Adipocyte (in vitro differentiated cells): ENCODE data around the gene LPIN2.

Experiments used
- DNase-seq: peaks from one replicate; pipeline ENCODE4 v3.0.0-alpha.2; 2015; ENCODE audit warnings: low read depth
- H3K27me3 ChIP-seq: replicated peaks from 2 replicates; pipeline ENCODE4 v1.7.0; 2013; ENCODE audit warnings: mild to moderate bottlenecking, low read length, moderate library complexity; ENCODE audit not compliant: control insufficient read depth, insufficient read depth
- H3K36me3 ChIP-seq: 2 replicates; pipeline ENCODE4 v1.7.0; 2013; ENCODE audit warnings: low read length, mild to moderate bottlenecking, moderate library complexity; ENCODE audit not compliant: control insufficient read depth, insufficient read depth, severe bottlenecking
- H3K4me1 ChIP-seq: 2 replicates; pipeline ENCODE4 v1.7.0; 2013; ENCODE audit warnings: mild to moderate bottlenecking, low read length, moderate library complexity; ENCODE audit not compliant: control insufficient read depth, insufficient read depth
- H3K4me3 ChIP-seq: 2 replicates; pipeline ENCODE4 v1.7.0; 2013; ENCODE audit warnings: mild to moderate bottlenecking, low read length, moderate library complexity
- H3K9ac ChIP-seq: 2 replicates; pipeline ENCODE4 v1.7.0; 2013; ENCODE audit warnings: mild to moderate bottlenecking, low read length, moderate library complexity
- H3K9me3 ChIP-seq: 2 replicates; pipeline ENCODE4 v1.7.0; 2013; ENCODE audit warnings: mild to moderate bottlenecking, low read length, moderate library complexity; ENCODE audit not compliant: control insufficient read depth

Gene LPIN2

GRCh38 chr18:2985628-2986027 lies 27.3 kb downstream of the LPIN2 start:
- peaks cover 78% of the 10 kb centered on the region for H3K4me1 ChIP-seq
- H3K36me3 ChIP-seq, result no peaks in the 10 kb centered on the region
- peak; percentile 64 for DNase-seq
- H3K27me3 ChIP-seq, result no peaks in the 10 kb centered on the region
- H3K9me3 ChIP-seq, result no peaks in the 10 kb centered on the region
- H3K9ac ChIP-seq, result no peak overlapping the region
- H3K4me3 ChIP-seq, result no peak overlapping the region

- H3K9me3 ChIP-seq, result no peaks in the 10 kb centered on the region
- peaks cover 83% of the 10 kb centered on the region for H3K4me1 ChIP-seq
- H3K9ac ChIP-seq, result no peak overlapping the region
- H3K36me3 ChIP-seq, result no peaks in the 10 kb centered on the region
- no peaks in the 10 kb centered on the region for H3K27me3 ChIP-seq
- no peak for DNase-seq
- H3K4me3 ChIP-seq, result no peak overlapping the region
Observed at GRCh38 chr18:2984703-2985261, 28.2 kb downstream of the LPIN2 start.

GRCh38 chr18:2984091-2984490 lies 28.9 kb downstream of the LPIN2 start:
- DNase-seq, result no peak
- H3K27me3 ChIP-seq, result no peaks in the 10 kb centered on the region
- no peak overlapping the region for H3K9ac ChIP-seq
- no peak overlapping the region for H3K4me3 ChIP-seq
- H3K4me1 ChIP-seq, result peaks cover 84% of the 10 kb centered on the region
- no peaks in the 10 kb centered on the region for H3K36me3 ChIP-seq
- no peaks in the 10 kb centered on the region for H3K9me3 ChIP-seq

GRCh38 chr18:2983296-2983695 lies 29.6 kb downstream of the LPIN2 start:
- H3K9ac ChIP-seq, result no peak overlapping the region
- H3K4me1 ChIP-seq, result peaks cover 83% of the 10 kb centered on the region
- no peak overlapping the region for H3K4me3 ChIP-seq
- no peaks in the 10 kb centered on the region for H3K36me3 ChIP-seq
- no peaks in the 10 kb centered on the region for H3K27me3 ChIP-seq
- no peaks in the 10 kb centered on the region for H3K9me3 ChIP-seq
- no peak for DNase-seq

- DNase-seq, result no peak
- Histone ChIP-seq H3K4me1 (peaks cover 83% of the 10 kb centered on the region), H3K9me3 (no peaks in the 10 kb centered on the region), H3K36me3 (no peaks in the 10 kb centered on the region), H3K27me3 (no peaks in the 10 kb centered on the region), H3K4me3 (no peak overlapping the region), H3K9ac (peak overlapping the region; percentile 52)
Observed at GRCh38 chr18:2982452-2983269, 30.3 kb downstream of the LPIN2 start.

GRCh38 chr18:2982022-2982421 lies 30.9 kb downstream of the LPIN2 start:
- Histone ChIP-seq H3K27me3 (no peaks in the 10 kb centered on the region), H3K9ac (peak overlapping the region; percentile 52), H3K36me3 (no peaks in the 10 kb centered on the region), H3K4me1 (peaks cover 86% of the 10 kb centered on the region), H3K4me3 (no peak overlapping the region), H3K9me3 (no peaks in the 10 kb centered on the region)
- DNase-seq, result no peak

- no peaks in the 10 kb centered on the region for H3K27me3 ChIP-seq
- peak overlapping the region; percentile 51 for H3K4me3 ChIP-seq
- no peaks in the 10 kb centered on the region for H3K9me3 ChIP-seq
- DNase-seq, result peak; percentile 64
- H3K9ac ChIP-seq, result peak overlapping the region; percentile 52
- H3K36me3 ChIP-seq, result no peaks in the 10 kb centered on the region
- H3K4me1 ChIP-seq, result peaks cover 82% of the 10 kb centered on the region
Observed at GRCh38 chr18:2981212-2981728, 31.7 kb downstream of the LPIN2 start.

GRCh38 chr18:2979871-2980790 lies 32.8 kb downstream of the LPIN2 start:
- Histone ChIP-seq H3K27me3 (no peaks in the 10 kb centered on the region), H3K36me3 (no peaks in the 10 kb centered on the region), H3K4me3 (peak overlapping the region; percentile 28), H3K9me3 (no peaks in the 10 kb centered on the region), H3K4me1 (peaks cover 71% of the 10 kb centered on the region), H3K9ac (peak overlapping the region; percentile 39)
- peak; percentile 57 for DNase-seq

- no peaks in the 10 kb centered on the region for H3K9me3 ChIP-seq
- H3K36me3 ChIP-seq, result no peaks in the 10 kb centered on the region
- H3K4me1 ChIP-seq, result peaks cover 61% of the 10 kb centered on the region
- H3K4me3 ChIP-seq, result peak overlapping the region; percentile 69
- no peak for DNase-seq
- H3K9ac ChIP-seq, result no peak overlapping the region
- no peaks in the 10 kb centered on the region for H3K27me3 ChIP-seq
Observed at GRCh38 chr18:2979129-2979528, 33.8 kb downstream of the LPIN2 start.

- Histone ChIP-seq H3K27me3 (no peaks in the 10 kb centered on the region), H3K4me3 (peak overlapping the region; percentile 69), H3K9me3 (no peaks in the 10 kb centered on the region), H3K4me1 (peaks cover 61% of the 10 kb centered on the region), H3K9ac (peak overlapping the region; percentile 60), H3K36me3 (no peaks in the 10 kb centered on the region)
- DNase-seq, result peak; percentile 75
Observed at GRCh38 chr18:2978661-2979106, 34.3 kb downstream of the LPIN2 start.

GRCh38 chr18:2978208-2978607 lies 34.7 kb downstream of the LPIN2 start:
- peaks cover 59% of the 10 kb centered on the region for H3K4me1 ChIP-seq
- H3K36me3 ChIP-seq, result no peaks in the 10 kb centered on the region
- peak; percentile 43 for DNase-seq
- H3K9me3 ChIP-seq, result no peaks in the 10 kb centered on the region
- peak overlapping the region; percentile 60 for H3K9ac ChIP-seq
- no peaks in the 10 kb centered on the region for H3K27me3 ChIP-seq
- H3K4me3 ChIP-seq, result peak overlapping the region; percentile 69
